Measurements from ENCODE around the gene PHACTR1. TPM values are rescaled to one million over a fixed set of nuclear protein-coding genes. Genes with fewer than 3 reads are reported as not detected.

Gene PHACTR1
- total RNA-seq, 2 experiments from 2014 or later = 0.11 TPM; not detected in 1

DNA sequence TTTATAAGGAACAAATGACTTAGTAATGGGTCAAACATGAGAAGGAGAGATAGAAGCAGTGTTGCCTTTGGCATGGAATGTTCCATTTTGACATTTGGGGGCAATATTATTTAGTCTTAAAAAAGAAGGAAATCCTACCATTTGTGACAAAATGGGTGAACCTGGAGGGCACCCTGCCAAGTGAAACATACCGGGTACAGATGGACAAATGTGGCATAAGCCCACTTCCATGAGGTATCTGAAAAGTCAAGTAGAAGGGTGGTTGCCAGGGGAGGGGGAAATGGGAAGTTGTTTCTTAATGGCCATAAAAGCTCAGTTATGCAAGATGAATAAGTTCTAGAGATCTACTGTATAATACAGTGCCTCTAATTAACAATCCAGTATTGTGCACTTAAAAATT, 342.5 kb downstream of the PHACTR1 start:
- Mint-ChIP-seq H3K4me1 (ENCODE audit: low read depth) (no peaks in the 10 kb centered on the region), H3K9me3 (no peaks in the 10 kb centered on the region), H3K27ac (no peak overlapping the region), H3K4me3 (no peak overlapping the region), H3K36me3 (ENCODE audit: low read depth) (no peaks in the 10 kb centered on the region), H3K27me3 (peaks cover 8% of the 10 kb centered on the region)
- intact Hi-C loops (cut with micrococcal nuclease) = no loop called here
- CTCF ChIA-PET = no interaction called here
- ATAC-seq (no peak), DNase-seq (no peak)
- no peak for TF ChIP-seq CTCF (IDR thresholded peaks at IDR 0.05)
- POLR2A ChIA-PET = no interaction called here

DNA sequence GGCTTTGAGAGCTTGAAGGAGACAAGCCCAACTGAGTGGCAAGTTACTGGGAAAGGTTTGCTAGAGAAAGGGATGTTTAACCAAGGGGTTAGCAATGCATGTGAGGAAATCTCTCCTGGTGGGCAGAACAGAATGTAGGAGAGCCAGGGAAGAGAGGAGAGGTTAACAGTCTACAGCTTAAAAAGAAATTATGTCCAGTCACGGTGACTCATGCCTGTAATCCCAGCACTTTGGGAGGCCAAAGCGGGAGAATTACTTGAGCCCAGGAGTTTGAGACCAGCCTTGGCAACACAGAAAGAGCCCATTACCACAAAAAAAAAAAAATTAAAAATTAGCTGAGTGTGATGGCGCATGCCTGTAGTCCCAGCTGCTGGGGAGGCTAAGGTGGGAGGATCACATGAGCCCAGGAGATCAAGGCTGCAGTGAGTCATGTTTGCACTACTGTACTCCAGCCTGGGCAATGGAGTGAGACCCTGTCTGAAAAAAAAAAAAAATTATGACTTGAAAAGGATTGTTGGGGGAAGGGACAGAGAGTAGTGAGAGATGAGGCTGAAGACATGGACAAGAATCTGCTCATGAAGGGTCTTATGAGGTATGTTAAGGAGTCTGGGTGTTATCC, 346.8 kb downstream of the PHACTR1 start:
- ChIA-PET CTCF (no interaction called here), POLR2A (no interaction called here)
- ATAC-seq (no peak), DNase-seq (no peak)
- no peak overlapping the region for H3K4me3 Mint-ChIP-seq
- intact Hi-C loops (cut with micrococcal nuclease) = no loop called here
- H3K36me3 Mint-ChIP-seq (ENCODE audit: low read depth) = no peaks in the 10 kb centered on the region
- H3K27ac Mint-ChIP-seq = no peak overlapping the region
- no peak for TF ChIP-seq CTCF (IDR thresholded peaks at IDR 0.05)
- no peaks in the 10 kb centered on the region for H3K9me3 Mint-ChIP-seq
- no peaks in the 10 kb centered on the region for H3K4me1 Mint-ChIP-seq (ENCODE audit: low read depth)
- no peaks in the 10 kb centered on the region for H3K27me3 Mint-ChIP-seq

- Mint-ChIP-seq H3K27me3 (no peaks in the 10 kb centered on the region), H3K36me3 (ENCODE audit: low read depth) (no peaks in the 10 kb centered on the region), H3K4me1 (ENCODE audit: low read depth) (no peaks in the 10 kb centered on the region), H3K9me3 (no peaks in the 10 kb centered on the region), H3K4me3 (no peak overlapping the region), H3K27ac (no peak overlapping the region)
- CTCF ChIA-PET = no interaction called here
- DNase-seq (no peak), ATAC-seq (no peak)
- intact Hi-C loops (cut with micrococcal nuclease) = no loop called here
- TF ChIP-seq CTCF (IDR thresholded peaks at IDR 0.05) = no peak
- POLR2A ChIA-PET = no interaction called here
Measured at GRCh38 chr6:13065581-13065980, 349.0 kb downstream of the PHACTR1 start.

GRCh38 chr6:13066050-13066449, 349.5 kb downstream of the PHACTR1 start:
- H3K4me3 Mint-ChIP-seq = no peak overlapping the region
- CTCF ChIA-PET = no interaction called here

DNA sequence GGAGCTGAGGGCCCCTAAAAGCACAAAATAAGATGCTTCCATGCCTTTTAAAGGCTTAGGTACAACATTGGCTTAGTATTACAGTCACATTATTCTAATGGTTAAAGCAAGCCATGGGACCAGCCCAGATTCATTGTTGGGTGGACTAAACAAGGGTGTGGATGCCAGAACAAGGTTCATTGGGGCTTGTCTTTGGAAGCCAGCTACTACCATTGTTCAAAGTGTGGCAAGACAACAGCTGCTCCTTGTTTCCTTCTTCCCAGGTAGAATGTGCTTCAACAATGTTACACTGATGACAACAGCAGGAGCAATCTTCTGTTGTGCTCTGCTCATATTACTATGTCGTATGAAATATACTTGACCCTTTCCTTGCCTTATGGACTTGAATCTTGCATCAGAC, 350.3 kb downstream of the PHACTR1 start:
- Mint-ChIP-seq H3K27me3 (no peaks in the 10 kb centered on the region), H3K9me3 (no peaks in the 10 kb centered on the region), H3K36me3 (ENCODE audit: low read depth) (no peaks in the 10 kb centered on the region), H3K4me1 (ENCODE audit: low read depth) (no peaks in the 10 kb centered on the region), H3K27ac (no peak overlapping the region), H3K4me3 (no peak overlapping the region)
- no peak for TF ChIP-seq CTCF (IDR thresholded peaks at IDR 0.05)
- ChIA-PET POLR2A (no interaction called here), CTCF (no interaction called here)
- no peak for DNase-seq
- no peak for ATAC-seq
- intact Hi-C loops (cut with micrococcal nuclease) = no loop called here

More at GRCh38 chr6:13066050-13066449, 349.5 kb downstream of the PHACTR1 start:
- Mint-ChIP-seq H3K27me3 (no peaks in the 10 kb centered on the region), H3K4me1 (ENCODE audit: low read depth) (no peaks in the 10 kb centered on the region), H3K9me3 (no peaks in the 10 kb centered on the region), H3K27ac (no peak overlapping the region), H3K36me3 (ENCODE audit: low read depth) (no peaks in the 10 kb centered on the region)
- ATAC-seq (no peak), DNase-seq (no peak)
- POLR2A ChIA-PET = no interaction called here
- no peak for TF ChIP-seq CTCF (IDR thresholded peaks at IDR 0.05)
- intact Hi-C loops (cut with micrococcal nuclease) = no loop called here
